Activated T-helper 17 cell treated with anti-CD3 and anti-CD28 coated beads, Interleukin-2, amount 50 U/mL, for 72 hours (primary cell): Measurements from ENCODE around the gene GRPEL2. TPM values are rescaled to one million over a fixed set of nuclear protein-coding genes. Genes with fewer than 3 reads are reported as not detected.

Source experiments
- ATAC-seq: fragments of 150-1000 bp; cut with Tn5 transposase; replicated peaks from 2 replicates; pipeline ENCODE4 v1.10.0; 2021; ENCODE audit warnings: mild to moderate bottlenecking, moderate library complexity
- H3K27ac Mint-ChIP-seq: one replicate; pipeline ENCODE4 v1.8.0; 2022; ENCODE audit warnings: mixed read lengths
- H3K27me3 Mint-ChIP-seq: one replicate; pipeline ENCODE4 v1.8.0; 2022; ENCODE audit warnings: mixed read lengths
- H3K36me3 Mint-ChIP-seq: one replicate; pipeline ENCODE4 v1.8.0; 2022; ENCODE audit warnings: low read depth, mild to moderate bottlenecking, mixed read lengths
- H3K4me1 Mint-ChIP-seq: one replicate; pipeline ENCODE4 v1.8.0; 2022; ENCODE audit warnings: mixed read lengths
- H3K4me3 Mint-ChIP-seq: one replicate; pipeline ENCODE4 v1.8.0; 2022; ENCODE audit warnings: mild to moderate bottlenecking, mixed read lengths
- H3K9me3 Mint-ChIP-seq: one replicate; pipeline ENCODE4 v1.8.0; 2022; ENCODE audit warnings: mixed read lengths
- total RNA-seq, 2 donors: library from RNA; stranded (reverse); gene quantifications; one replicate each; pipeline ENCODE4 v1.2.3, GENCODE V29; 2022

The GRPEL2 gene
- total RNA-seq, 2 donors from 2014 or later: 27.6 to 28.1 TPM

DNA sequence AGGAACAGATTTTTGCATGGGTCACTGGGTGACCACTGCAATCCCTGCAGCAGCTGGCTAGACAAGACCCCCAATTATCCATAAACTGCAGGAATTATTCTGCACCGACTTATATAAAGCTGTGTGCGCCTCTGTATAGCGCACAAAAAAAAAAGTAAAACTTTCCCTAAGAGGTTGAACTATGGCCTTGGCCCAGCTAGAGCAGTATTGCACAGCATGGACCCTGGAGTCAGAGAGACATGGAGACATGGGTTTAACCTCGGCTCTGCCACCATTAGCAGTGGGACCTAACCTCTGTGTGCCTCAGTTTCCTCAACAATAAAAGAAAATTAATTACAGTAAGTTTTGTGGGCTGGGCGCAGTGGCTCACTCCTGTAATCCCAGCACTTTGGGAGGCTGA lies 17.1 kb upstream of the GRPEL2 start:
- H3K36me3 Mint-ChIP-seq: no peaks in the 10 kb centered on the region
- no peaks in the 10 kb centered on the region for H3K4me1 Mint-ChIP-seq
- no peaks in the 10 kb centered on the region for H3K27me3 Mint-ChIP-seq
- no peak overlapping the region for H3K27ac Mint-ChIP-seq
- no peaks in the 10 kb centered on the region for H3K9me3 Mint-ChIP-seq
- no peak overlapping the region for H3K4me3 Mint-ChIP-seq
- ATAC-seq: no peak

DNA sequence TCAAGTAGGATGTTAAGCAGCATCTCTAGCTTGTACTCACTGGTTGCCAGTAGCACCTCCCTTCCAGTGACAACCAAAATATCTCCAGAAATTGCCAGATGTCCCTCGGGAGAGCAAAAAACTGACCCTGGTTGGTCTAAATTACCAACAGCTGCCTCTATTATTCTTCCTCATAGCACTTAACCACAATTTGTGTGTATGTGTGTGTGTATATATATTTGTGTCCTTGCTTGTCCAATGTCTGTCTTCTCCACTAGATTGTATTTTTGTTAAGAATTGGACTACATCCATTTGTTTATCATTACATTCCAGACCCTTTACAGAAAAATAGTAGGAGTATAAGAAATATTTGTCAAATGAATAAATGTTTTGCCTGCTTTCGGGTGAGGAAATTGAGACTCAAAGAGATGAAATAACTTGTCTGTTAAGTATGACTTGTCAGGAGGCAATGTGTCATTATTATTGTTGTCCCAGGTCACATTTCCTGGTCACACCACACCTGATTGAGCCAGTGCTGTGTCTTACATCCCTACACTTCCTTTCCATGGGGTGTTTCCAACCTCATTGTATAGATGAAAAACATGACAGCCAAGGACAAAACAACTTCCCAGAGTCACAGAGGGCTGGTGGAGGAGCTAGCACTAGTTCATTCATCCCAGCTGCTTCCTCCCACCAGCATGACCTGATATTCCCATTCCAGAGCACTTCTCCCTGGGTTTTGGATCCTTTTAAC lies 11.4 kb upstream of the GRPEL2 start:
- Mint-ChIP-seq H3K4me3 (no peak overlapping the region), H3K9me3 (no peaks in the 10 kb centered on the region), H3K27me3 (no peaks in the 10 kb centered on the region), H3K27ac (no peak overlapping the region), H3K4me1 (no peaks in the 10 kb centered on the region), H3K36me3 (no peaks in the 10 kb centered on the region)
- no peak for ATAC-seq

DNA sequence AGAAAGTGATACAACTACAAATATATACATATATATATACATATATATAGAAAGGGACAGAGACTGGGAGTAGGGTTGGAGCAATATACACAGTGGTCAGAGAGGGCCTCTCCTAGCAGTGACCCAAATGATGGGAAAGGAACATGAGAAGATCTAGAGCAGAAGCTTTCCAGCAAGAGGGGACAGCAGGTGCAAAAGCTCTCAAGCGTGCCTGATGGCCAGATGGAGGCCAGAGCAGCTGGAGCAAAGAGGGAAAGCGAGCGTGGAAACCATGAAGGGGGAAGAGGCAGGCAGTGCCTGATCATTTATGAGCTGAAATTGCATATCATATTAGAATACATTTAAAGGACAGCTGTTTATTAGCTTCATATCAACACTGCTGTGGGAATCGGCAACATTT lies 7.6 kb upstream of the GRPEL2 start:
- H3K9me3 Mint-ChIP-seq: no peaks in the 10 kb centered on the region
- no peaks in the 10 kb centered on the region for H3K4me1 Mint-ChIP-seq
- H3K4me3 Mint-ChIP-seq: no peak overlapping the region
- H3K36me3 Mint-ChIP-seq: no peaks in the 10 kb centered on the region
- no peak overlapping the region for H3K27ac Mint-ChIP-seq
- no peaks in the 10 kb centered on the region for H3K27me3 Mint-ChIP-seq
- ATAC-seq: no peak

DNA sequence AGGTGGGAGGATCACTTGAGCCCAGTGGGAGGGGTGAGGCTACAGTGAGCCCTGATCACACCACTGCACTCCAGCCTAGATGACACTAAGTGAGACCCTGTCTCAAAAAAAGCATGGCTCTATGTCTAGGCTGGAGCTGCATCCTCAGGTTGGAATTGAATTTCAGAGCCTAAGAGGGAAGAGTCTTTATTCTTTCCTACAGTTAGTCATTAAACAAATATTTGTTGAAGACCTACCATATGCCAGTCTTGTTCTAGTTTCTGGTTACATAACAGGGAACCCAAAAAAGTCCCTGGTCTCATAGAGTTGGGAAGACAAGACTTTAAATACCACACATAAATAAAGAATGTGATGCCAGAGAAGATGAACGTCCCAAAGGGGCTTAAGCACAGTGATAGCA lies 6.9 kb upstream of the GRPEL2 start:
- Mint-ChIP-seq H3K4me1 (no peaks in the 10 kb centered on the region), H3K27me3 (no peaks in the 10 kb centered on the region), H3K27ac (no peak overlapping the region), H3K9me3 (no peaks in the 10 kb centered on the region), H3K4me3 (no peak overlapping the region), H3K36me3 (no peaks in the 10 kb centered on the region)
- no peak for ATAC-seq

DNA sequence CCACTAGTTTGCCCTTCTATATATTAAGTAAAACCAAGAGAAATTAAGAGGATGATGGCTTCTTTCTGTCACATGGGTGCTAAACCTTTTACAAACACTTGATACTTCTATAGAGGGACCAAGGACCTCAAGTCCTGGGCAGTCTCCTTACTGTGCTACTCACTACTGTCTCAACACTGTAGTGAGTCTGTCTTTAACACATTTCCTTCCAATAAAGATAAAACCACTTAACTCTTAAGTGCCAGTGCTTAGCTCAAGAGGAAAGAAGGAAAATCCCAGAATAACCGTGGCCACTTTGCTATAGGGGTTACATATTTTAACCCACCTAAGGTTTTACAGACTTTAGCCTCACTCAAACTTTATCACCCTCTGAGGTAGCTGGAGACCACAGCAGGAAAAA lies 4.4 kb upstream of the GRPEL2 start:
- no peak for ATAC-seq
- Mint-ChIP-seq H3K4me3 (no peak overlapping the region), H3K27ac (no peak overlapping the region), H3K9me3 (no peaks in the 10 kb centered on the region), H3K36me3 (peaks cover 9% of the 10 kb centered on the region), H3K27me3 (no peaks in the 10 kb centered on the region), H3K4me1 (peaks cover 4% of the 10 kb centered on the region)

DNA sequence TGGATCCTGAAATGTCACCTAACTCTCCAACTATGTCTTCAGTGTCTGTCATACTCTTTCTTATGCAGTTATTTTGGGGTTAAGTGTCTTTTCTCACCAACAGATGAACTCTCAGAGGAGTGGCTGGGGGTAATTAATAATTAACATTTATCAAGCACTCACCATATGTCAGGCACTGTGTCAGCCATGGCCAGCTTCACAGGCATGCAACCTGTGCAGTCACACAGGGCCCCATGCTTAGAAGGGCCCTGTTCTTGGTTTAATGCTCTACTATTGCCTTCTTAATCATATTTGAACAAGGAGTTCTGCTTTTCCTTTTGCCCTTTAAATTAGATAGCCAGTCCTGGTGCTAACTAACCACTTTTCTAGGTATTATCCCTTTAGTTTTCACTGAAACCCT lies 3.4 kb upstream of the GRPEL2 start:
- no peak overlapping the region for H3K4me3 Mint-ChIP-seq
- H3K27ac Mint-ChIP-seq: no peak overlapping the region
- H3K36me3 Mint-ChIP-seq: peaks cover 19% of the 10 kb centered on the region
- no peaks in the 10 kb centered on the region for H3K27me3 Mint-ChIP-seq
- no peak for ATAC-seq
- peaks cover 4% of the 10 kb centered on the region for H3K4me1 Mint-ChIP-seq
- H3K9me3 Mint-ChIP-seq: no peaks in the 10 kb centered on the region

DNA sequence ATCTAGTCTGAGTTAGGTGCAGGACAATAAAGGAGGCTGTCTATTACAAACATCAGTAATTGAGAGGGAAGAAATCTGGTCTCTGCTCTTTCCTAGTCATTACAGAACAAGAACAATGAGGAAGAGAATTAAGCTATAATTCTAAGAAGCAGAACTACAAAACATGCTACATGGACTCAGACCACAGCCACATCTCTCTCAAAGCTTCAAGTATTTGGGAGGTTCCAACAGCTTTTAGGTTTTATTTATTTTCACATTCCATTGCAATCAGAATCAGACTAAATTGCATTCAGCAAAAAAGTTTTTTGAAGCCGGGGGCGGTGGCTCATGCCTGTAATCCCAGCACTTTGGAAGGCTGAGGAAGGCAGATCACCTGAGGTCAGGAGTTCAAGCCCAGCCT lies 1.1 kb upstream of the GRPEL2 start:
- no peak for ATAC-seq
- Mint-ChIP-seq H3K27ac (peak overlapping the region; percentile 93), H3K36me3 (peaks cover 41% of the 10 kb centered on the region), H3K4me1 (peaks cover 20% of the 10 kb centered on the region), H3K4me3 (peak overlapping the region; percentile 91), H3K27me3 (no peaks in the 10 kb centered on the region), H3K9me3 (peaks cover 3% of the 10 kb centered on the region)

DNA sequence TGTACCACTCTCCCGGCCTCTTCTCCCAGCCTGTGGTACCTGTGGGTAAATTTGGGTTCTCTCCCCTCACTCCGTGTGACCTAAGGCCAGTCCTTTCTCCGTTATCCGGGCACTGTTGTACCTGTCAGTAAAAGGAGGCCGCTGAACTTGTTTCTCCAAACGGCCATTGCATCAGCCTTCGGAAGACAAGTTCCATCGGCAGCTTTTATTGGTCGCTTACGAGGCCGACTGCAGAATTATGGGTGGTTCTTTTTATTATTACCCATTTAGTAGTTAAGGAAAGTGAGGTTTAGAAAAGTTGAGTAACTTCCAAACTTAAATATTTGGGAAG lies 558 bp downstream of the GRPEL2 start:
- Mint-ChIP-seq H3K27me3 (no peaks in the 10 kb centered on the region), H3K4me1 (peaks cover 33% of the 10 kb centered on the region), H3K4me3 (peak overlapping the region; percentile 91), H3K36me3 (peaks cover 59% of the 10 kb centered on the region), H3K27ac (peak overlapping the region; percentile 93), H3K9me3 (peaks cover 3% of the 10 kb centered on the region)
- ATAC-seq: peak; percentile 18

DNA sequence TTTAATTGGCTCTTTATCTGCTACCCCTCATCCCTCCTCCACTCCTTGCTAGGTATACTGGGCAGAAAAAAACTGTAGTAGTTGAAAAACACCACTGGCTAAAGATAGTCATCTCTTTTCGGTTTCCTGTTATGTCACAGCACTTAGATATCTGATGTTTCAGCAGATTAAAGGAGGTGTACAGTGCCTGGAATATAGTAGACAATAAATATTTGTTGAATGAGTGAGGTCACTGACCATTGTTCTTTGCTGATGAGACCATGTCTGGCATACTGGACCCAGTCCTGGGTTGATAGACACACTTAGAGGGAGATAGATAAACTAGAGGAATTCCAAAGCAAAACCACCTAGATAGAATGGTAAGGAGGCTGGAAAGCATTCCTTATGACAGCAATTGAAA lies 3.2 kb downstream of the GRPEL2 start:
- Mint-ChIP-seq H3K4me3 (peak overlapping the region; percentile 91), H3K27me3 (no peaks in the 10 kb centered on the region), H3K4me1 (peaks cover 43% of the 10 kb centered on the region), H3K9me3 (peaks cover 3% of the 10 kb centered on the region), H3K36me3 (peaks cover 85% of the 10 kb centered on the region), H3K27ac (peak overlapping the region; percentile 83)
- peak; percentile 53 for ATAC-seq

DNA sequence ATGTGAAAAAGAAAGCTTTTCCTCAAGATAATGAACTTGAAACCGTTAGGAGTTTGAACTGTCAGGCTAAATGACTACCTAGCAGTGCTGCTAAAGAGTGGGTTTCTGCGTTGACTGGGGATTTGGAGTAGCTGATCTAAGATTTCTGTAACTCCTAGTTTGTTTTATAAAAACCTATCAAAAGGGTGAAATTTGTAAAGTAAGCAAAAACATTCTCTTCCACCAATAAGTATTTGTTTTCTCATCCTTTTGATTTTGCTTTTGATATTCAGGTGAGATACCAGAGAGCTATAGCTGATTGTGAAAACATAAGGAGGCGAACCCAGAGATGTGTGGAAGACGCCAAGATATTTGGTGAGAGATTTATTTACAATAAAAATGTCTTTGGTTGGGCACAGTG lies 4.1 kb downstream of the GRPEL2 start:
- no peaks in the 10 kb centered on the region for H3K27me3 Mint-ChIP-seq
- peaks cover 3% of the 10 kb centered on the region for H3K9me3 Mint-ChIP-seq
- H3K36me3 Mint-ChIP-seq: peaks cover 94% of the 10 kb centered on the region
- H3K4me1 Mint-ChIP-seq: peaks cover 43% of the 10 kb centered on the region
- no peak for ATAC-seq
- peak overlapping the region; percentile 91 for H3K4me3 Mint-ChIP-seq
- peak overlapping the region; percentile 83 for H3K27ac Mint-ChIP-seq

DNA sequence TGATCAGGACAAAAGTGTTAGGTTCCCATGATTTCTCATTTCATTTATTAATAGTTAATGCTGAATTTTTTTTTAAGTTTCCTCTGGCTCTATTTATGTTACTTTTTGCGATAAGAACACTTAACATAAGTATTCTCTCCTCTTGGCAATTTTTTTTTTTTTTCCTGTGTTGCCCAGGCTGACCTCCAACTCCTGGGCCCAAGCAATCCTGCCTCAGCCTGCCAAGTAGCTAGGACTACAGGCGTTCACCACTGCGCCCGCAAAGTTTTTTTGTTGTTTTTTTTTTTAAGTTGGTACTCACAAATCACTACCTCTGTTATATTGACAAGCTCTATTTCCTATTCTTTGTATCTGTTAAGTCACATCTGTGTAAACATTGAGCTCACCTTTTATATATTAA lies 6.9 kb downstream of the GRPEL2 start:
- Mint-ChIP-seq H3K4me1 (peaks cover 58% of the 10 kb centered on the region), H3K36me3 (peaks cover 91% of the 10 kb centered on the region), H3K9me3 (peaks cover 9% of the 10 kb centered on the region), H3K4me3 (peak overlapping the region; percentile 19), H3K27ac (no peak overlapping the region), H3K27me3 (no peaks in the 10 kb centered on the region)
- ATAC-seq: no peak

DNA sequence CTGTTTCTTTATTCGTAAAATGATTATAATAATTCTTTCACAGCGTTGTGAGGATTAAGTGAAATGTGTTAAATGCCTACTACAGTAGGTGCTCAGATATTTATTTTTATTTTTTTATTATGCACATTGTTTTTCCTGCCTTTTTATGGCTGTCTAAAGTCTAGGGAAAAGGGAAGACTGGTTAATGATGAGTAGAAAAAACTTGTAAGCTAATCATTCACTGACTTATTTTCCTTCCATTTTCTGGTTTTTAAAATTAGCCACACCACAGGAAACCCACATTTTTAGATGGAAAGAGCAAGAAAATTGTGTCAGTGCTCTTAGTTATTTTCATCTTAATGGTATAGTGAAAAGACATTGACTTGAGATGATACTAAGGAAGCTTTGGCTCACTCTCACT lies 8.6 kb downstream of the GRPEL2 start:
- Mint-ChIP-seq H3K4me3 (peak overlapping the region; percentile 96), H3K27me3 (no peaks in the 10 kb centered on the region), H3K4me1 (peaks cover 49% of the 10 kb centered on the region), H3K9me3 (peaks cover 6% of the 10 kb centered on the region), H3K36me3 (peaks cover 74% of the 10 kb centered on the region), H3K27ac (peak overlapping the region; percentile 73)
- no peak for ATAC-seq

DNA sequence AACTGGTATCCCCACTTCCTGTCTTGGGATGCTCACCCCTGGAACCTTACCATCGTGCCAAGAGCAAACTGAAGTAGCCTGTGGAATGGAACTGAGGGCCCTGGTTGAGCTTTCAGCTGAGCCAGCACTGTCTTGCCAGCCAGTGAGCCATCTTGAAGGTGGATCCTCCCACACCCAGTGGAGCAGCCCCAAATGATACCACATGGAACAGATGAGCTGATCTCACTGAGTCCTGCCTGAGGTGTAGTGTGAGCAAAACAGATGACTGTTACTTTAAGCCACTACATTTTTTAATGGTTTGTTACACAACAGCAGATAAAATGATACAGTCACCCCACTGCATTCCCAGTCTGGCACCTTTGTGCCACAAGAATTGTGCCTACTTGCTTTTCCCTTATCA lies 10.4 kb downstream of the GRPEL2 start:
- no peaks in the 10 kb centered on the region for H3K27me3 Mint-ChIP-seq
- H3K4me1 Mint-ChIP-seq: peaks cover 52% of the 10 kb centered on the region
- H3K4me3 Mint-ChIP-seq: peak overlapping the region; percentile 96
- peaks cover 6% of the 10 kb centered on the region for H3K9me3 Mint-ChIP-seq
- H3K27ac Mint-ChIP-seq: peak overlapping the region; percentile 89
- H3K36me3 Mint-ChIP-seq: peaks cover 56% of the 10 kb centered on the region
- ATAC-seq: peak; percentile 38

DNA sequence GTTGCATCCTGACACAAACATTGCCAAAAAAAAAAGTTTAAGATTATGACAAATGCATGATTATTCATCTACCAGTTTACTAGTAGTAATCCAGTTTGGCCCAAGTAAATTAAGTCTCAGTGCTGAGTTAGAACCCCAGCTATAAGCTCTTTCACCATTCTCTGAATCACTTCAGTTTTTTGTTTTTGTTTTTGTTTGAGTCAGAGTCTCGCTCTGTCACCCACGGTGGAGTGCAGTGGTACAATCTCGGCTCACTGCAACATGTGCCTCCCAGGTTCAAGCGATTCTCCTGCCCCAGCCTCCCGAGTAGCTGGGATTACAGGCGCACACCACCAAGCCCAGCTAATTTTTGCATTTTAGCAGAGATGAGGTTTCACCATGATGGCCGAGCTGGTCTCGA lies 11.1 kb downstream of the GRPEL2 start:
- Mint-ChIP-seq H3K4me1 (peaks cover 53% of the 10 kb centered on the region), H3K27me3 (no peaks in the 10 kb centered on the region), H3K4me3 (peak overlapping the region; percentile 96), H3K36me3 (peaks cover 49% of the 10 kb centered on the region), H3K9me3 (peaks cover 6% of the 10 kb centered on the region), H3K27ac (peak overlapping the region; percentile 89)
- ATAC-seq: peak; percentile 32

DNA sequence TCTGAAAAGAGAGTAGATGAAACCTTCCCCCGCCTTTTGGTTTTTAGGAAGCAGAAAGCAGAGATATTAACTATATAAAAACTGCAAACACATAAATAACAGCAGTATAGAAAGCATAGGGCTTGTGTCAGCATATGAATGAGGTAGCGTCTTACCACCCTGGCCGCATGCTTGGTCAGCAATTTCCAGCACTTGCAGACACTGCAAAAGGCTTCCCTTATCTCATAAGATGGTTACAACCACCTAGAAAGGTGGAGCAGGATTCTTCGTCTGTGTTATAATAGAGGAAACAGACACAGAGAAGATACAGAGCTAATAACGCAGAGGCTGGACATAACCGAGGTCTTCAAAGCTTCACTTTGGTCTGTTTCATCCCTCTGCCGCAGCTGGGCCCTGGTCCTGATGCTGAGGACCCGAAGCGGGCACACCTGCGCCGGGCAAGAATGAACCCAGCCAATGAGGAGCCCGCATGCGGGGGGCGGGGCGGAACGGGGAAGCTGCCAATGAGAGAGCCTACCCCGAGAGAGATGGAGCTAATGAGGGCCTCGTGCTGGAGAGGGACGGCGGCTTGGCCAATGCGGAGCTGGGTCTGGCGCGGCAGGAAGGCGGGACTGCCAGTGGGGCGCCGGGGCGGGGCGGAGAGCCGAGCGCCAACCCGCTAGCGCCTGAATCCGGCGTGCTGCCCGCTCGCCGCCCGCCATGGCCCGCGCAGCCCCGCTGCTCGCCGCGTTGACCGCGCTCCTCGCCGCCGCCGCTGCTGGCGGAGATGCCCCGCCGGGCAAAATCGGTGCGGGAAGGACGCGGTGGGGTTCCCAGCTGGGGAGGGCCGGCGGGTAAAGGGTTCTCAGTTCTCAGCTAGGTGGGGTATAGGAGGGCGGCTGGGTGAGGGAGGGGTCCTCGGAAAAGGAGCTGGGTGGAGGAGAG lies 12.3 kb downstream of the GRPEL2 start, which contains the start of gene PCYOX1L:
Gene PCYOX1L, plus strand, starts transcription at position 677 of the 924 bp plus-strand sequence. Its CDS starts 23 bp downstream, at position 700.
- Mint-ChIP-seq H3K27me3 (no peaks in the 10 kb centered on the region), H3K4me1 (peaks cover 44% of the 10 kb centered on the region), H3K36me3 (peaks cover 36% of the 10 kb centered on the region), H3K27ac (peak within 1 kb of the TSS; percentile 79), H3K9me3 (peaks cover 6% of the 10 kb centered on the region), H3K4me3 (peak within 1 kb of the TSS; percentile 96)
- peak; percentile 96 for ATAC-seq
